GM19099 (cell line): ENCODE results near the gene TUBA1A.

ENCODE experiments used
- POLR2A ChIP-seq: IDR thresholded peaks from 3 replicates; pipeline ENCODE4 v1.6.1; 2011; ENCODE audit warnings: low read depth; ENCODE audit not compliant: insufficient read length; ENCODE audit errors: extremely low read depth

TUBA1A gene

DNA sequence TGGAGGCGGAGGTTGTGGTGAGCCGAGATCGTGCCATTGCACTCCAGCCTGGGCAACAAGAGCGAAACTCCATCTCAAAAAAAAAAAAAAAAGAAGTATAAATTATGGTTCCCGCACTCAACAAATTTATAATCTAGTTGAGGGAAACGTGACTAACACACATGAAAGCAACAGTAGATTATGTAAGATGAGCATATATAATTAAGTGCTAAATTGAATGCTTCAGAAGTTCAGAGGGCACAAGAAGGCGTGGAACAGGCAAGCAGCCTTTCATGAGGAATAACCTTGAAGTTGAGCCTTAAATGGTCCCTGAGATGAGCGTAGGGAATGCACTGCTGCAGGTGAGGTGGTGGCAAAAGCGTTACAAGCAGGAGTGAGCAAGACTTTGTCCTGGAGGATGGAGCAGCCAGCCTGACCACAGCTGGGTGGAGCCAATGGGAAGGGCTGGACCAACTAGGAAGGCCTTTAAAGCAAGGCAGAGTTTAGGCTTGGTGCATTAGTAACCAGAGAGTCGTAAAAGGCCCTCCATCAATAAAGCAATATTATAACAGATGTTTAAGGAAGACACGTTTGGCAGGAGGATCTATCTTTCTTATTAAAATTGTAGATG is 30.6 kb upstream of the TUBA1A start:
- no peak for TF ChIP-seq POLR2A

DNA sequence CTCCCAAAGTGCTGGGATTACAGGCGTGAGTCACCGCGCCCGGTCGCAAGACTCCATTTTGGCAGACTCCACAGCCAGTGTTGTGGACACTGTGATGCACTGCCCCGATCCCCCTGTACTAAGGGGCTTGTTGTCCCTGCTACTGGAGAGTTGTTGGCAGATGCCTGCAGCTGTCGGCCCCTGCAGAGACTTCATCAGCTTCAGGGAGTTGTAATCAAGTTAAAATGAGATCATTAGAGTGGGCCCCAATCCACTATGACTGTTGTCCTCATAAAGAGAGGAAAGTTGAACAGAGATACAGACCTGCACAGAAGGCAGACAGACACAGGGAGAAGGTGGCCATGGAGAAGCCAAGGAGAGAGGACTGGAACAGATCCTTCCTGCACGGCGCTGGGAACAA is 23.7 kb upstream of the TUBA1A start:
- no peak for TF ChIP-seq POLR2A

DNA sequence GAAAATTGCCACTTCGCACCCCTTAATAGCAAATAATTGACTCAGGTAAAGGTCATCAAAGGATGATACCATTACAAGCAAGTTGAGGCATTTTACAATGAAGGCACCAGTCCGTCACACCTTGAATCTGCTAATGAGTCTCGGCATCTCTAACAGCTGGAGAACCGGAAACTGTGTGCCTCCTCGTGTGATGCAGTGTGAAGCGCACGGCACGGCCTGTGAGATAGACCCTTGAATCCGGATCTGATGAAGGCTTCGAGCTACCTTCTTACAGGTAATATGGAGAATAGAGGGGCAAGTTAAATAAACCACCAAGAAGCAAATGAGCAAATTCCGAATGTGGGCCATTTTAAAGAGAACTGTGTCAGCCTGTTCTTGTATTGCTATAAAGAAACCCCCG is 19.8 kb upstream of the TUBA1A start:
- TF ChIP-seq POLR2A: no peak

- TF ChIP-seq POLR2A: no peak
These were observed 19.3 kb upstream of the TUBA1A start for GRCh38 chr12:49208146-49208545.

- TF ChIP-seq POLR2A: no peak
These were observed 17.5 kb upstream of the TUBA1A start for GRCh38 chr12:49206389-49206788.

DNA sequence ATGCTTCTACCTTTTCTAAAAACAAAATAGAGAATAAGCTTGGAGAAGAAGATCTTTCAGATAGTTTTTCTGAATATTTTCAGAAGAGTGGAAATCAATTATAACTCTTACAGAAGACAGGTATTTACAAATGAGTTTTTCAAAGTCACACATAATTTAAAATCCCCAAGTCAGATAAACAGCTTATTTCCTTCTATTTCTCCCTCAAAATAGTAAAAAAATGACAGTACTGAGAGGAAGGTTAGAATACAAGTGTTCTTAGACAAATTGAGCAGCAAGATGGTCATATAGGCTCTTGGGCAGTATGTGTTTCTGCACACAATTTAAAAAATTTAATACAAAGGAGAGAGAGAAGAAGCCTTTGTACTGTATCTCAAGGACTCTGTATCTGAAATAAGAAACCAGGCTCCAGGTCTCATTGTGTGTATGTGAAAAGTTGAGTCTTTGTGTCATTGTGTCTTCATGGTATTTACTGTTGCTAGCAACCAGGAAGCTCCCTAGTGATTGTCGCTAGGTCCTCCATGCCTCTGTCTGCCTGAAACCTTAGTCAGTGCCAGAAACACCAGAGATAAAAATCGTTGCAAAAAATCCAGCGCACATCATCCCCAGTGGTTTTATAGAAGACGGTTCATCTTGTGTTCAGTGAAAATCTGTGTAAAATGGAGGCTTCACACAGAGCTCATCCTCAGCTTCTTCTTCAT is 12.9 kb upstream of the TUBA1A start:
- no peak for TF ChIP-seq POLR2A

DNA sequence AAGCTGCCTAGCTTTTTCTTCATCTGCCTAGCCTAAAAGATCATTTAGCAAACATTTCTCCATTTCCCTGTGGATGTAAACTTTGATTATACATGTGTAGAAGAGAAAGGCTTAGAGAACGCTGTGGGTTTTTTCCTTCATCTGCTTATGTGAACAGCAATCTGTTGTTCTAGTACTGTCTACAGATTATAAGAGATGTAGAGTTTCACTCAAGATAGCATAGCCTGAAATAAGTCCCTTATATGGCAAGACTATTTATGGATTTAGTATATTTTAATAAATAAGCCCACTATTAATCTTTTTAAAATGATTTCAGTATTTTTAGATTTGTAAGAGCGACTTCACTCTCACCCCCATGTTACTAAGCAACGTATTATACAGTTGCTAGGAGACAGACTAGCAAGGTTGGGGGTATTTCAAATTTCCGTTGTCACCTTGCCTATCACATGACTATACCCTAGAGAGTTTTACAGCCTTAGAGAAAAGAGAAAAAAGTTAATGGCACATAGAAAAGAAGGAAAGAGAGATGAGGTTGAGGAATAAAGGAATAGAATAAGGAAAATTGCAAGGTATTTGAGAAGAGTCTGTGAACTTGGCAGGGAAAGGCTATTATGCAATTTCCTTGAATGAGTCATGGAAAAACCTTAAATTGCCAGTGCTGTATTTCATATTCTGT is 12.2 kb upstream of the TUBA1A start:
- TF ChIP-seq POLR2A: no peak

GRCh38 chr12:49198431-49199155 is 9.7 kb upstream of the TUBA1A start:
- no peak for TF ChIP-seq POLR2A

GRCh38 chr12:49197256-49197655 is 8.4 kb upstream of the TUBA1A start:
- TF ChIP-seq POLR2A: no peak

DNA sequence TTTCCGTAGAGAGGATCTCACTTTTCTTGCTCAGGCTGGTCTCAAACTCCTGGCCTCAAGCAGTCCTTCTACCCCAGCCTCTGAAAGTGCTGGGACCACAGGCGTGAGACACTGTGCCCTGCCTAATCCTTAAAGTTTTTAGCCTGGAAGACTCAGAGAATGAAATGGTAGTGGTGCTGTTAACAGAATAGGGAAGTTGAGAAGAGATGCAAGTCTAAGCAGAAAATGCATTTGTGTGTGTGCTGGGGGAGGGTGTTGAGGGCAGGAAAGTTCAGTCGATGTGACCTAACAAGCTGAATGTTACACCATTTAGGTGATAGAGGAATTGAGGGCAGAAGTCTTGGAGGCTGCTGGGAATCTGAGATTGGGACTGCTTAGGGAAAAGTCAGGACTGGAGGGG is 6.9 kb upstream of the TUBA1A start:
- TF ChIP-seq POLR2A: no peak

GRCh38 chr12:49190974-49191373 is 2.1 kb upstream of the TUBA1A start:
- no peak for TF ChIP-seq POLR2A

DNA sequence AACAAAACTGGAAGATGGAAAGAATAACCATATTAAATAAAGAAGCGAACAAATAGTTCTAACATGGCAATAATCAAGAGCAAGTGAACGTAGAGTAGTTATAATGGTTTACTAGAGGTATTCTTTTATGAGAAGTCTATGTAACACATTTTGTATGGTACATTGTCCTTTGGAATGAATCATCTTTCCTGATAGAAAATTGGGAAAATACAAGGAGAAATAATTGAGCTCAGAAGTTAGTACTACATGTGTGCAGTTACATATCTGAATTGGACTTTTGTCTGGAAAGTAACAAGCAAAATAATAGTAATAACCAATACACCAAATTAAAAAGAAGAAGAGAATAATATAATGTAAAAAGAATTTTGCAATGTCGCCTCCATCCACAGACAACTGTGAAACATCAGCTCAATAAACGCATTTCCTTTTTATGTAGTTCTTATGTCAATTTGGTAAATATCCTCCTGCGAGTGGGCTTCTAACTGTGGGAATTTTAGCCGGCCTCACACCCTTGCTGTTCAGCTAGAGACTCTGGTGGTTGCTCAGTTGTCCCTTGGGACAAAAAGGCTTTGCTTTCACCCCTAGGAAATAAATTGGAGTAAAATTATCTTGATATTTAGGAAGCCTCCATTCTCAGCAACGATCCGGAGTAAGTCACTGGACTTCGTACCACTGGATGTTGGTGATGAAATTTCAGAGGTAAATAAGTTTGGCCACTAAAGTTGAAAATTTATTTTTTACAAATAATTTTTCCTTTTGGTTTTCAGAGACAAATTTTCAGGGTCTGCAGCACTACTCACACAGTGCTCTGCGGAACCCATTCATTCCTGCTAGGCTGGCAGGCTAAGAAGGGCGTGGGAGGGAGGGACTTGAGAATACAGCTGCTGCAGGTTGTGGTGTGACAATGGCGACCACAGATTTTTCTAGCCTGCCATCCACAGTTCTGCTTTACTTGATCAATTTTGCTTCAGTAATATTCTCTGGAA is 1.1 kb upstream of the TUBA1A start:
- TF ChIP-seq POLR2A: no peak

- TF ChIP-seq POLR2A: no peak
These were observed 522 bp downstream of the TUBA1A start for GRCh38 chr12:49188201-49188915.

- no peak for TF ChIP-seq POLR2A
These were observed 1.7 kb downstream of the TUBA1A start for GRCh38 chr12:49187184-49187583.
